D721Med (cell line): ENCODE data around the gene MBNL2.
A peak's percentile ranks its signal among the peaks of the same experiment; 100 is the strongest.

Experiments
- DNase-seq: peaks from one replicate; pipeline ENCODE4 v3.0.0; 2011; ENCODE audit warnings: low spot score; ENCODE audit not compliant: insufficient read length
- FAIRE-seq: peaks from 2 replicates; lab custom pipeline; 2011; peaks lifted over from hg19 to GRCh38; lab: Jason Lieb, UNC
- CTCF ChIP-seq: IDR thresholded peaks from 2 replicates; pipeline ENCODE4 v1.5.1; 2012; ENCODE audit warnings: mild to moderate bottlenecking, control low read depth; ENCODE audit not compliant: insufficient read depth; ENCODE audit errors: missing control alignments

MBNL2 gene

GRCh38 chr13:97438856-97439595 is 216.9 kb downstream of the MBNL2 start:
- no peak for TF ChIP-seq CTCF
- DNase-seq (no peak), FAIRE-seq (peak; percentile 81)

- DNase-seq (no peak), FAIRE-seq (no peak)
- no peak for TF ChIP-seq CTCF
Observed at GRCh38 chr13:97440598-97441170, 218.6 kb downstream of the MBNL2 start.

- no peak for TF ChIP-seq CTCF
- no peak for FAIRE-seq
- DNase-seq = no peak
Observed at GRCh38 chr13:97441368-97441767, 219.2 kb downstream of the MBNL2 start.
